Measurements from ENCODE around the gene TSSC4.

Gene TSSC4

DNA sequence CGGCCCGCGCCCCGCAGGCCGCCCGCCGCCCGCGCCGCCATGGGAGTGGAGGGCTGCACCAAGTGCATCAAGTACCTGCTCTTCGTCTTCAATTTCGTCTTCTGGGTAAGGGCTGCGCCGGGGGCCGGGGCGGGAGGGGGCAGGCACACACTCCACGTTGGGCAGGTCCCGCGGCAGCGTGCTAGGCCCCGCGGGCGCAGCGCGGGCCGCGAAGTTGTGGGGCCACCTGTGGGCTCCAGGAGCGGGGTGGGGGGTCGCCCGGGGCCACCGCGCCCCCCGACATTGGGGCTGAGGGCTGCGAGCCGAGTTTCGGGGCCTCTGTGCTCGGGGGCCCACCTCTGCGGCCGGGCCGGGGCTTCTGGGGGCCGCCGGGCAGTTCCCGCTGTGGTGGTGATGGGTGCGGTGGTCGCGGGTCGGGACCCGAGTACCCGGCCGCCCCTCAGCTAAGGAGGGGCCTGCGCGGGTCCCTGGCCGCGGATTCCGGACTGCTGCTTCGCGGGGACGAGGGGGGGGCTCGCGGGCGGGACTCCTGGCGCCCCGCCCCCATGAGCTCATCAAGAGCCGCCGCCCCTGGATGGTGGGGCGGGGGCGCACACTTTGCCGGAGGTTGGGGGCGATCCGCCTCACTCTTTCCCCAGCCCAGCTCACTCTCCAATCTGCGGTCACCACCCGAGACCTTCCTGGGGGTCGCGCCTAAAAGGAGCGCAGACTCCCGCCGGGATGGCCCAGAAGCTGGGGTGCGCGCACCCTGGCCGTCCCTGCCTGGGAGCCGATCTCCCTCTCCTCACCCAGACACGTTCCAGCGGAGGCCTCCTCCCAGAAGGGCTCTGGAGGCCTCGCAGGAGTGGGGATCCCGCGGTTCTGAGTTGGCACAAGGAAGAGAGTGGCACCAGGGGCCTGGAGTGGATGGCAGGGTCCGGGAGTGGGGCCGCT lies 22.8 kb upstream of the TSSC4 start:
- TF ChIP-seq, protein P1, sequence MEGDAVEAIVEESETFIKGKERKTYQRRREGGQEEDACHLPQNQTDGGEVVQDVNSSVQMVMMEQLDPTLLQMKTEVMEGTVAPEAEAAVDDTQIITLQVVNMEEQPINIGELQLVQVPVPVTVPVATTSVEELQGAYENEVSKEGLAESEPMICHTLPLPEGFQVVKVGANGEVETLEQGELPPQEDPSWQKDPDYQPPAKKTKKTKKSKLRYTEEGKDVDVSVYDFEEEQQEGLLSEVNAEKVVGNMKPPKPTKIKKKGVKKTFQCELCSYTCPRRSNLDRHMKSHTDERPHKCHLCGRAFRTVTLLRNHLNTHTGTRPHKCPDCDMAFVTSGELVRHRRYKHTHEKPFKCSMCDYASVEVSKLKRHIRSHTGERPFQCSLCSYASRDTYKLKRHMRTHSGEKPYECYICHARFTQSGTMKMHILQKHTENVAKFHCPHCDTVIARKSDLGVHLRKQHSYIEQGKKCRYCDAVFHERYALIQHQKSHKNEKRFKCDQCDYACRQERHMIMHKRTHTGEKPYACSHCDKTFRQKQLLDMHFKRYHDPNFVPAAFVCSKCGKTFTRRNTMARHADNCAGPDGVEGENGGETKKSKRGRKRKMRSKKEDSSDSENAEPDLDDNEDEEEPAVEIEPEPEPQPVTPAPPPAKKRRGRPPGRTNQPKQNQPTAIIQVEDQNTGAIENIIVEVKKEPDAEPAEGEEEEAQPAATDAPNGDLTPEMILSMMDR (IDR thresholded peaks at IDR 0.05; ENCODE audit: low read depth, low read length): no peak
- DNase-seq (ENCODE audit: low read depth in 2 of 2): peak; percentile 54 to 55
- H3K4me3 ChIP-seq (replicated peaks in 1 of 2; ENCODE audit: low read depth in 2 of 2, low read length in 2 of 2): peak overlapping the region; percentile 91 to 99

DNA sequence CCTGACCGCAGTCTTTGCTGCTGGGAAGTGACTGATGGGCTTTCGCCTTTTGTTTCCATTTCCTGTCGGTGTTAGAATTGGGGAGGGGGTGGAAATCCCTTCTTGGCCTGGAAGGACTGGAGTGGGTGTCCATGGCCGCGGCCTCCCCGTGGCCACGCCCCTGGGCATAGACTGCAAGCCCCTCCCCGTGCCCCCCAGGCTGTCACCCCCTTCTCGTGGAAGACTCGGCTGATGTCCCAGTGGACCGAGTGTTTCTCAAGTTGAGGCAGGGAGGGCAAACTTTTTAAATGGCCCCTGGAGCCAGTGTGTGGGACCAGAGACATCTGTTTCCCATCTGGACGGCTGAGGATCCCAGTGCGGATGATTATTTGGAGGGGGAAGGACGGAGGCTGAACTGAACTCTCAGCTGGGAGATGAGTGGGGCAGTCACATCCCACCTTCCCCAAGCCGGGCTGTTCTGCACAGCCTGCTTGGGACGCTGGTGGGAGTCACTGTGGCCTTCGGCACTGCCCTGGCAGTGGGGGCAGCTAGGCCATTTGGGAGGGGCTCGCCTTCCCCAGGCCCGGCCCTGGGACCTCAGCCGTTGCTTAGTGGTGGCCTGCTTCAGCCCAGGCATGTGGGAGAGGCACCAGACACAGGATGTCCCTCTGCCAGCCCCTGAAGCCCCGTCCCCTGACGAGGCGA lies 21.9 kb upstream of the TSSC4 start:
- H3K4me3 ChIP-seq (replicated peaks in 1 of 2; ENCODE audit: low read depth in 2 of 2, low read length in 2 of 2): peak overlapping the region; percentile 91 to 99
- peak; percentile 54 to 64 for DNase-seq (ENCODE audit: low read depth in 2 of 2)
- TF ChIP-seq, protein P1 (IDR thresholded peaks at IDR 0.05; ENCODE audit: low read depth, low read length): no peak

GRCh38 chr11:2379466-2380174 lies 20.9 kb upstream of the TSSC4 start:
- H3K4me3 ChIP-seq (replicated peaks in 1 of 2; ENCODE audit: low read depth in 2 of 2, low read length in 2 of 2): peak overlapping the region; percentile 91 to 99
- DNase-seq (ENCODE audit: low read depth in 2 of 2): peak in 1 of 2 donors; percentile 33
- TF ChIP-seq, protein P1 (IDR thresholded peaks at IDR 0.05; ENCODE audit: low read depth, low read length): no peak

DNA sequence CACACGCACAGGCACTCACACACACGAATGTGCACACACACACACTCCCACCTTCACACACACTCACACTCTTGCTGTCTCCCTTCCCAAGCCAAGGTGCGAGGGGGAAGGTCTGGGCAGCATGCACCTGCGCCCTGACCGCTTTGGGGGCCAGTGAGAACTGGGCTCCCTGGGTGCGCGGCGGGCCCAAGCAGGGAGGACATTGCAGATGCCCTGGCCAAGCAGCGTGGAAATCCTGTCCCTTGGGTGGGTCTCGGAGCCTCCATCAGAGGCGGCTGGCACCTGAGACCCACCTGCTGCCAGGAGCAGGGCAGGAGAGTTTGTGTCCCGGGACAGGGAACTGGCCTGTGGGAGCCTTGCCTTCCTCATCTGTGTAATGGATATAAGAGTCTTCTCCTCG lies 20.2 kb upstream of the TSSC4 start:
- DNase-seq (ENCODE audit: low read depth in 2 of 2): no peak
- TF ChIP-seq, protein P1 (IDR thresholded peaks at IDR 0.05; ENCODE audit: low read depth, low read length): no peak
- peak overlapping the region; percentile 14 to 99 for H3K4me3 ChIP-seq (replicated peaks in 1 of 2; ENCODE audit: low read depth in 2 of 2, low read length in 2 of 2)

DNA sequence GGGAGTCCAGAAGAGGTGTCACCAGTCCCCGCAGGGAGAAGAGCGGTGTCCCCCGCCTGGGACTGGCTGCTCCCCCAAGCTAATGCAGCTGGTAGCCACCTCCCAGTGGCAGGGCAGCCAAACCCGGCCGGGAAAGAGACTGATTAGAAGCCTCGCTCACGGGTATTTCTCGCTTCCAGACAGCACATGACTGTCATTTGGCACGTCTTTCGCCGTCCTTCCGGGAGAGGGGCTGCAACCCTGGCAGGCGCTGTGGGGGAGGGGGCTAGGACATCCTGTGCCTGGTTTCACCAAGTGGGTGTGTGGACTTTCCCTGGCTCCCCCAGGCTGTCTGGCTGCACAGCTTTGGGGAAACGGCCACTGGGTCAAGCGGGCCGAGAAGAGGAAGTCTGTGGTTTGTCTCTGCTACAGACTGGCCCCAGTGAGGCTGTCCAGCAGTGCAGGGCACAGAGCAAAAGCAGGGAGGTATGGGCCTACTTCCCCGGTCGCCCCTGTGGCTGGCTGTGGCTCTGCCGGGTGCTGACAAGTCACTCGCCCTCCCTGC lies 19.7 kb upstream of the TSSC4 start:
- TF ChIP-seq, protein P1 (IDR thresholded peaks at IDR 0.05; ENCODE audit: low read depth, low read length): no peak
- peak; percentile 32 to 75 for DNase-seq (ENCODE audit: low read depth in 2 of 2)
- H3K4me3 ChIP-seq (replicated peaks in 1 of 2; ENCODE audit: low read depth in 2 of 2, low read length in 2 of 2): peak overlapping the region; percentile 14 to 99

DNA sequence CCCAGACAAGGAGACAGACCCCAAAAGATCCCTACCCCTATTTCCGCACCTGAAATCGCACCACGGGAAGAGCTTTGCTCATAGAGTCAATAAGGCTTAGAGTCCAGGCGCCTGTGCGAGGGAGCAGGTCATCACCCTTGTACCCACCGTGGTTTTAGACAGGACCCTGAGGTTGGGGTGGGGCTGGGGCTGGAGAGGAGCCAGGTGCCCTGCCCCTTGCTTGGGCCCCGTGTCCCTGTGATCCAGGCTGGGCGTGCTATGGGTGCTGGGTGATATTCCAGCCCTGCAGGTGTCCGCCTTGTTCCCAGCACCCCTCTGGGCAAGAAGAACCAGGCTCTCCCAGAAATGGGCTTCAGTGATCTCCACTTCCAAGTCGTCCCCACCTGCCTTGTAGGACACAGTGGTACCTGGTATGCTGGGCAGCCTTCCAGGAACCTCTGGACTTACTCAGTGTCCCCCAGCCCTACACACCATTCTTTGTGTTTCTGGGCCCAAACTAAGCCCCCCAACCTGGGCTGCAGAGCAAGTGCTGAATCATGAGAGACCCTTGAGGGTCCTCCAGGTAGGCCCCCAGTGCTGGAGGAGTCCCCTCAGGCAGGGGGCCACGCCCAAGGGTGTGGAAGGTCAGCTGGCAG lies 18.9 kb upstream of the TSSC4 start:
- TF ChIP-seq, protein P1 (IDR thresholded peaks at IDR 0.05; ENCODE audit: low read depth, low read length): no peak
- H3K4me3 ChIP-seq (replicated peaks in 1 of 2; ENCODE audit: low read depth in 2 of 2, low read length in 2 of 2): no peak overlapping the region
- no peak for DNase-seq (ENCODE audit: low read depth in 2 of 2)
